Middle frontal gyrus (tissue), 1 donor: Measurements from ENCODE around the gene ZNF710.

Source experiments
- DNase-seq: peaks from one replicate; pipeline ENCODE4 v3.0.0-alpha.2; 2015; ENCODE audit warnings: low spot score; ENCODE audit errors: extremely low spot score

The ZNF710 gene

GRCh38 chr15:90079619-90080457 lies 78.7 kb downstream of the ZNF710 start:
- no peak for DNase-seq

- DNase-seq: no peak
These were observed 79.3 kb downstream of the ZNF710 start for GRCh38 chr15:90080458-90080755.

- DNase-seq: no peak
These were observed 79.8 kb downstream of the ZNF710 start for GRCh38 chr15:90080818-90081393.

- peak; percentile 63 for DNase-seq
These were observed 81.1 kb downstream of the ZNF710 start for GRCh38 chr15:90082140-90082715.

DNA sequence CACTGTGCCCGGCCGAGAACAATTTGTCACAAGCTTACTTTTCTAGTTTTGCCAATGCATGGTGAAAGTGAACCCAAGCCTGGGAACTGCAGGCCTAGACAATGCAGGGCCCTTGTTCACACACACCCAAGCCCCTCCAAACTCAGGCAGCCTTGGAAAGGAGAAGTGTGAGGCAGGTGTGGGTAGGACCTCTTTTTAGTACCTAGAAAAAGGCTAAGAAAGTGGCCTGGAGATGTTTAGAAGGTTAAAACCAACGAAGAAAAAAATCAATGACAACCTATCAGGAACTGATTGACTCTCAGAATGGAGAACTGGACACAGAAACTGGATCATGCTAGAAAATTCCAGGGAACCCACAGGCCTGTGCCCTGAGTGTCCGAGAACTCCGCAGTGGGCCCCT lies 82.3 kb downstream of the ZNF710 start:
- no peak for DNase-seq

DNA sequence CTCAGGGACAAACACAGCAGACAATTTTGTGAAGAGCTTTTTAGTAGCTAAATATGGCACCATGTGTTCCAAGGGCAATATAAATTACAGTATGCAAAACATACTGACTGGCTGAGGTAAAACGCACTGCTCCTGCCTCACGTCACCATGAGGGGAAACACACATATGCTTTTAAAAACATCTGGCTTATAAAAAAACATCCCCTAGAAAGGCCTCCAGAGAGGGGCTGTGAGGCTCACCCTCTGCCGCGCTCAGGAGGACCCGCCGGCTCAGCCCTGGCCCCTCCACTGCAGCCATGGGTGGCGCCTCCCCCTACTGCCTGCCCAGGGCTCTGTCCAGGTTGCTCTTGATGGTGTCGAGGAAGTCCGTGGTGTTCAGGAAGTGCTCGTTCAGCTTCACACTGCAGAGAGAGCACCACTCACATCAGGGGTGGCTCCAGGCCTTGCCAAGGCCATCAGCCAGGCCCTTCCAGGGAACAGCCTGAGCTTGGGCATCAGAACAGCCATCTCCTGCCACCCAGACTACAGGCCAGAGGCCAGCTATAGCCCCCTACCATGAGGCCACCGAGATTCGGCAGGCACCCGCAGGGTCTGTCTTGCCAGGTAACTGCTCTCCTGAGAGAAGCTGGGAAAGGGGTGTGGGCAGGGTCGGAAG lies 83.0 kb downstream of the ZNF710 start:
- no peak for DNase-seq

DNA sequence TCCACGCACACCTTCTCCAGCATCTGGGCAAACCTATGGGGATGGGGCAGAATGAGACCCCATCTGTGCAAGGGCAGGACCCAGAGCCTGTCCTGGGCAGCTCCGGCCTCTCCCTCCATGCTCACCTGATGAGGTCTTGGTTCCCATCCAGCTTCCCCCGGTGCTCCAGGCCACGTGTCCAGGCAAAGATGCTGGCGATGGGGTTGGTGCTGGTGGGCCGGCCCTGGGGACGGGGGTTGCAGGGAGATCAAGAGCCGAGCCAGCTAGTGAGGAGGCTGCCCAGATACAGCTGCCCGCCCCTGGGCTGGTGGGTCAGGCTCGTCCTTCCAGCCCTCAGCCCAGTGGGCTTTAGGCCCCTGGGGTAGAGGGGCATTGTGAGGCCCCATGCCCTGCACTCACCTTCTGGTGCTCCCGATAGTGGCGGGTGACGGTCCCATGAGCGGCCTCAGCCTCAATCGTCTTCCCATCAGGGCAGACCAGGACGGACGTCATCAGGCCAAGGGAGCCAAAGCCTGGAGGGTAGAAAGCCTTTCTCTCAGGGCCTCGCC lies 83.8 kb downstream of the ZNF710 start:
- no peak for DNase-seq

GRCh38 chr15:90085565-90085964 lies 84.4 kb downstream of the ZNF710 start:
- DNase-seq: no peak

- no peak for DNase-seq
These were observed 85.7 kb downstream of the ZNF710 start for GRCh38 chr15:90086868-90087268.

- no peak for DNase-seq
These were observed 86.5 kb downstream of the ZNF710 start for GRCh38 chr15:90087454-90088154.

DNA sequence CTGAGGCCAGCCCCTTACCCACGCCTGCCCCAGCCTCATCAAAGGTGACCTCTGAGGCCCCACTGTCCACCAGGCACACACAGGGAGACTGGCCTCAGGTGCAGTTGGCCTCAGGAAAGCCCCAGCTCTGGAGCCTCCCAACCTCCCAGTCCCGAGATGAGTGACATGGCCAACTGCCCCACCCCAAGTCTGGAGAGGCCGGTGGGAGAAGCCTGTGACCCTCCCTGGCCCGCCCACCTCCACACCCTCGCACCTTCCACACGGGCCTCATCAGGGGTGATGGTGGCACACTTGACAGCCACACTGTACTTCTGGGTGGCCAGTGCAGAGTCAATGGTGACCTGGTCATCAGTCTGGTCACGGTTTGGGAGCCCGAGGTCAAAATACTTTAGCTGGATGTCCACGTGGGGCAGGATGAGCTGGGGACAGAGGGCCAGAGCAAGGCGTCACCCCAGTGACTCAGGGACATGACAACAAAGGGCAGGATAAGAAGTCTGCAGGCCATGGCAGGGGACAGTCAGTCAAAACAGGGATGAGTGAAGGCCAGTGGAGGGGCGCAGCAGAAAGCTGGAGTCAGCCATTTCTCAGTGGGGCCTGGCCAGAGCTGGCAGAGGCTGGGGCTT lies 89.2 kb downstream of the ZNF710 start:
- DNase-seq: no peak

- no peak for DNase-seq
These were observed 90.2 kb downstream of the ZNF710 start for GRCh38 chr15:90091156-90091931.

- DNase-seq: no peak
These were observed 94.4 kb downstream of the ZNF710 start for GRCh38 chr15:90095521-90095959.

GRCh38 chr15:90097475-90097874 lies 96.4 kb downstream of the ZNF710 start:
- no peak for DNase-seq

GRCh38 chr15:90099072-90099867 lies 98.1 kb downstream of the ZNF710 start:
- no peak for DNase-seq

GRCh38 chr15:90099868-90100831 lies 99.0 kb downstream of the ZNF710 start:
- peak; percentile 59 for DNase-seq

- peak; percentile 11 for DNase-seq
These were observed 100.2 kb downstream of the ZNF710 start for GRCh38 chr15:90101130-90101968.
